DMS153 (cell line): Measurements from ENCODE around the gene MMP12.

ENCODE experiments used
- DNase-seq: peaks from one replicate; lab custom pipeline; 2025; lab: John Stamatoyannopoulos, UW

The MMP12 gene

DNA sequence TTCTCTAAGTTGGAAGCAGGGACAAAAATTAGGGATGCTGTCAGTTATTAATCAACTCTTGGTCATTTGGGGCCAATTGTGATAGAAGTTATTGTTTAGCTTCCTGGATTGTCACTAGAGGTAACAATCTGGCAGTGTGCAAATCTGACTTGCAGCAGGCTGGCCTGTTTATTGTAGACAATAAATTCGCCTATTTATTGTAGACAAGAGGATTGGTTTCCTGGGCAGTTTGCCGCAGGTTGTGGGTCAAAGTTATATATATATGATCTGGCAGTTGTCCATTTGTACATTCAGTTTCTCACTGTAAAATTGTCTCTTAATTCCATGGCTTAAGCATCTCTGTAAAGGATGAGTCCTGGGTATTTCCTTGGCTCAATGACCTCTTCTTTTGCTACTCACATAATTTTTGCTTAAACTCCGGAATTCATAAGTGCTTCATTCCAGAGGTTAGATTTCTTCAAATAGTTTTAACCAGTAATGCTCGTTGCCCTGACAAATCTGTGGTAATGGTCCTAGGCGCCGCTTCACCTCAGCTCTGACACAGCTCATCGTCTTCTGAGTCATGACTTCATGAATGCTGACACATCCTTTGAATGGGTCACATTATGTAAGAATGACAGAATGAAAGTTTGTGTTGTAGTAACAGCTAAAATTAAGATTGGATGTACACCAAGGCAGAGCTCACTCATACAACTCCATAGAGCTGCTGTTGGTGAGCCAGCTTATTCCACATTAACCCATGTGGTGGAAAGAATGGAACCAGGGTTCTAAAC, 23.6 kb downstream of the MMP12 start:
- no peak for DNase-seq

DNA sequence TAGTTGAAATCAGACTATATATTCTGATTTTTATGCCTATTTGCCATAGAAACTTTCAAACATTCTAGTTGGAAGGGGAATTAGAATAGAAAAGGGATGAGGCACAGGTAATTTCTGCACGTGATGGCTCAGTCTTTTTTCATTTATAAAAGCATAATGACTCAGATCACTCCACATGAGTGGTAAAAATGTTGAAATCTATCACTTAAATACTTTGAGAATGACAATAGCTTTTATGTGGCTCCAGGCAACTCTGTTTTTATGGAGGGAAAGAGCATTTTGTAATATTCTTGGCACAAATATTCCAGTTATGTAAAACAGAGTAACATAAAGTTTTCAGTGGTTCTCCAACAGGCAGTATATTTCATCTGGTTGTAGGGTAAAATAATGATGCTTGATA, 25.5 kb downstream of the MMP12 start:
- DNase-seq = no peak

DNA sequence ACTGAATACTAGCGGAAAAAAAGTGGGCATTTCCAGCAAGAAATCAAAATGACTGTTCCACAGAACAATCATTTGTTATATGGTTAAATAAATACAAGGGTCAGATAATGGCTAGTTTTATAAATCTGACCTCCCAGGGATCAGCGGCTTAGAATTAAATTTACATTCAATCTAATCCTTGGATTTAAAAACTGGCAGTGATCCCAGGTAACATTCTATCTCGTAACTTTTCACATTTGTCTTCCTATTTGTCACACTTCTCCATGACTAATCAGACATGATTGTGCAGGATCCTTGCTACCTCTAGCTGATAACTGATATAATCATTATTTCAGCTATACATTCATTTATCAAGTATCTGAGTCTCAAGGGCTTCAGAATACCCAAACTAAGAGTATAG, 28.5 kb downstream of the MMP12 start:
- no peak for DNase-seq

DNA sequence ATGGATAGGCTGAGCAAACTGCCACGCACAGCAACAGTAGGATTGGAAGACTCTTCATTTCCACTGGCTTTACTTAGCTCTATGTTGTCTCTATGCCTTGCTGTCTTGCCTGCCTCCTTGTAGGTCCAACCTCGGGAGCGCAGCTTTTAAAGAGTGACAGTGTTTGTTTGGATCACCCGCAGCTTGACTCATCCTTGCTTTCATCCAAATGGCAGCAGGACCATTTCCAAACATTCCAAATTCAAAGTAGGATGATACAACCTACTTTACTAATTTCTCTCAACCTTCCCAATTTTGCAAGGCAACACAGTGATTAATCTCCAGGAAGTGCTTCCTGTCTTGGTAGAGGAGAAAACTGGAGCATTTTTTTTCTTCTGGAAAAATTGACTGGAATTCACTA, 31.3 kb downstream of the MMP12 start, which contains the start of gene MMP3:
MMP3 (minus strand) TSS at position 121 of the 400 bp plus-strand sequence; CDS start at position 58, 63 bp downstream.
- DNase-seq = no peak

DNA sequence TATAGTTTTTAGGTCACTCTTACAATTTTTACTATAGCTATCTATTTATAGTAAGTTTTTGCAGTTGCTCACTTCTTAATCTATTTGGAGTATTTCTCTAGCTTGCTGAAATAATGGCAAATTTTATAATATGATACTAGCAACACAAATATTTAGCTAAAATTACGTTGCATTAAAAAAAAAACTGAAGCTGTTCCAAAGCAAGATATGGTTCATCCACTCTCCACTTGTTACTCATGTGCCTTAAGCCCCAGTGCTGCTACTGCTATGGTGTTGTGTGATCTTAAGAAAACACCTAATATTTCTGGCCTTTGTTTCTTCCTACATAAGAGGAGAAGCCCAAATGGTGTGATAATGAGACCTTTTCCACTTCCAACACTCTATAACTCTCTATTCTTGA, 31.9 kb downstream of the MMP12 start:
- no peak for DNase-seq

DNA sequence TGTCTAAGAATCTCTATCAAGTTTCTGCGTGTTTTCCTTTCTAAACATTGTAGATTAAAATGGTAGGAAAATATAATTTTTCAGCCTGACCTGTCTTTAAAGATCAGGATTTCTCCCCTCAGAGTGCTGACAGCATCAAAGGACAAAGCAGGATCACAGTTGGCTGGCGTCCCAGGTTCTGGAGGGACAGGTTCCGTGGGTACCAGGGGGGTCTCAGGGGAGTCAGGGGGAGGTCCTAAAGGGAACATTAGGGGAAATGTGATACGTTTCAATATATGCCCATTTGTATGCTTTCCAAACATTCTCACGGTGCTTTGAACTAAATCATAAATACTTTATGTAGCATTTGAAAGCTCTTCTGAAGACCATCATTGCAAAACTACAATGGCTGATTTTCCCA, 34.8 kb downstream of the MMP12 start:
- no peak for DNase-seq

DNA sequence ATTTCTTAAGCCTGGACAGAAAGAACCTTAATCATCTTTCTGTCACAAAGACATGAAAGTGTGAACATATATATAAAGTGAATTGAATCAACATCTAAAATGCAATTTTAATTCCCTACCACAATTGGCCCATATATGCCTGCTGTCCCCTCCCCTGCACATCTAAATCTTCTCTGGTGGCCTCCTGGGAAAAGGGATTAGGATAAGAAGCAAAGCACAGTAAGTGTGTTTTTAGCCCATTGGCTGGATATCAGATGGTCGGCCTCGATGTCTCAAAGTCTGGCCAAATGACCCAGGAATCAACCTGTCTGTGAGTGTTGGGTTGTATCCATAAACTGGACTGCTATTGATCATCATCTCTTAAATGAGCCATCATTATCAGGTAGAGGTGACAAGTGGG, 37.1 kb downstream of the MMP12 start:
- no peak for DNase-seq

DNA sequence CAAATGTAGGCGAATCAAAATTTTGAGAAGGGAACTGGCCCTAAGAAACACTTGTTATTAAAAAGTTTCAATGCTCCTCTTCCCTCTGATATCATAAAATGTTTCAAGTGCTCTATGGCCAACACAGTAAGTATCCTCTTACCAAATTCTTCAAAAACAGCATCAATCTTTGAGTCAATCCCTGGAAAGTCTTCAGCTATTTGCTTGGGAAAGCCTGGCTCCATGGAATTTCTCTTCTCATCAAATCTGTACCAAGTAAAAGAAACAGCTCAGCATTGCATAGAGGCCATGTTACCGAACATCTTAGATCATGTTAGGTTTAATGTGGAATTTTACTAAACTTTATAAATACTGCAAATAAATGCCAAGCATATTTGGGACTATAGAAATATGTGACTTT, 37.6 kb downstream of the MMP12 start:
- no peak for DNase-seq

DNA sequence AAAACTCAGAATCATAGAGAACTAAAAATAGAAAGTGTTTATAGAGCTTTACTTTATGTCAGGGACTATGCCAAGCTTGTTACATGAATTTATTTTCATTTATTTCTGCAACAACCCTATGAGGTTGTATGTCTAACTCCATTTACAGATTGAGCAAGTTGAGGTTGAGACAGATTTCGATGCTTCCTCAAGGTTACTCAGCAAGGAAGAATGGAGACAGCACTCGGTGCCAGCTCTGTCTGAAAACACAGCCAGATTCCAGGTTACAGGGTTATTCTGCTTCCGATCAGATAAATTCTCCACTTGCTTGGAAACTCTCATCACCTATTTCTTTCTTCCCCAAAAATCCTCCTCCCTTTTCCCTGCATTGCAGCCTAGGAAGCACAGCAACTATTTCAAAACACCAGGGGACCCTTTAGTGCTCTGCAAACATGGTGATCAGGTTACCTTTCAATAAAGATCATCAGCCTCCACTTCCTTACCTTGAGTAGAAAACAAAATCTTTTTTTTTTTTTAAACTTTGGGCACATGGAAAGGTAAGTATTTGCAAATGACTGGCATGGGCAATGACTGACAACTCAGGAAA, 38.4 kb downstream of the MMP12 start:
- peak; percentile 41 for DNase-seq

DNA sequence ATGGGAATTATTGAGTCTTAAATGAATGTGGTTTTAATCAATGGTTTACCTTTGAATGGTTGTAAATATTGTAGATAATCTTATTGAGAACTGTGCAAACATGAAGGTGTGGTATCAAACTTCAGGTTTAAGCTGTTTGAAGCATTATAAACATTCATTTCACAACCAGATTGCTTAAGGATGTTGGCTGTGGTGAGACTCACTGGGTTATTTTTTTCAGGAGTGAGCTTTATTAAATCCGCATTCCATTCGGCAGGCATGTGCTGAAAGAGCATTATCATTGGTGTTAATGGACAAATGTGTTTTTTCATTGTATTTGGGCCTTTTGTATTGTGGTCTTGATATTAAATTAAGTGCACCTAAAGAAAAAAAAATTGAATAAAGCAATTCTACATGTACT, 41.1 kb downstream of the MMP12 start:
- DNase-seq = no peak

DNA sequence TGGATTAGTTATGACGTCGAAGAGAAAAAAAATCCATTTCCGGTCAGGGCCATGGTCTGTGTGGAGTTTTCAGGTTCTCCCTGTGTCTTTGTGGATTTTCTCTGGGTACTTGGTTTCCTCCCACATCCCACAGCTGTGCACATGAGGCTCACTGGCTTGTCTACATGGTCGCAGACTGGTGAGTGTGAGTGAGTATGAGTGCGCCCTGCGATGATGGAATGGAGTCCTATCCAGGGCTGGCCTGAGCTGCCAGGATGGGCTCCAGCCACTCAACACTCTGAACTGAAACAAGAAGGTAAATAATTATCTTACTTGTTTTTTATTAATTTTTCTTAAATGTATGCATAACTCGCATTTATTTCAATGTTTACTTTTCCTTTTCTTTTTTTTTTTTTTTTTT, 42.2 kb downstream of the MMP12 start:
- no peak for DNase-seq

DNA sequence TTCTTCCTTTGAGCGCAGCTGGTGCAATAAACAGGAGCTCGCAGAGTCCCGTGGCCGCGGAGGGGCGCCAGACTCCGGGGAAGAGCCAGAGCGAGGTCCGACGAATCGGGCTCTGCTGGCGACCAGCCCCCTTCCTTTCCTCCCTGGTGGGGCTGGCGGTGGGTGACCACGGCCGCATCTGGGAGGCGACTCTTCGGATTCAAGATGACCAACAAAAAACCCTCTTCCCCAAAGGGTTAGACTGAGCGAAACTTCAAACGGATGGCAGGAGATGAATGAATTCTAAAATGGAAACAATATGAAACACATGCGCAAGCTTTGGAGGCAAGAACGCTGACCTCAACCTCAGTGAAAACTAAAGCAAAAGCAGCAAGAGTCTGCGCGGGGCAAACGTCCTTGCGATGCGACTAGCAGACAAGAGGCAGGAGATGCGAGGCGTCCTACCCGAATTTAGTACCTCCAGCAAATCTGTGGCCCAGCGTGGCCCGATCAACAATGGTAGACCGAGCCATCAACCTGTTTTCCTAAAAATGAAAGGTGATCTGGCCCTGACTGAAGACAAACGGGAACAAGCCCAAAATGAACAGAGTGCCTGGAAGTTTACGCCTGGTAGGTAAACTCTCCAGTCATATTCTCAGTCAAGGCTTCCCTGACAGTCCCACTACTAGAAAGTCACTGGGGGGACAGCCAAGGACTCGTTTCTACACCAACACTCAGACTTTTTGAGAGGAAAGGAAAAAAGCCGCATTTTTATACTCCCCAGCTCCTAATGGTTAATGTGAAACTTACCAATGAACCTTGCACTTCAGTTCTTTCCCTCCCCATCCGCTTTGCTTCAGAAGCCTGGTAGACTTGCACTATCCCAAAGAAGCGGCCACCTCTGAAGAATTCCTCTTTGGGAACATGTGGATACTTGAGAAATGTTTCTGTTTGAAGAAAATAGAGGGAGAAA, 43.0 kb downstream of the MMP12 start:
- DNase-seq = no peak

DNA sequence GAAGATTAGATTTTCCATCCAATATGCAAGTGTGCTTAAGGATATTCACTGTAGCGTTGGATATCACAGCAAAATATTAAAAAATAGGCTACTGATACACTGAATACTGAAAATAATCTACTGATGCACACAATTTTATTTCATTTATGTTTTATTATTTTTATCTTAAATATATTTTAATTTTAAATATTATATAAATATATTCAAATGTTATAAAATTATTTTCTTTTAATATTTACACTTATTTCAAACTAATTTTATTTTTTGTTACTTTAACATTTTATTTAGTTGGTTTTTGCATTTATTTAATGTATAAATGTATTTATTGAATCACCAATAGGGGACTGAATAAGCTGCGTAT, 43.7 kb downstream of the MMP12 start:
- DNase-seq = no peak

DNA sequence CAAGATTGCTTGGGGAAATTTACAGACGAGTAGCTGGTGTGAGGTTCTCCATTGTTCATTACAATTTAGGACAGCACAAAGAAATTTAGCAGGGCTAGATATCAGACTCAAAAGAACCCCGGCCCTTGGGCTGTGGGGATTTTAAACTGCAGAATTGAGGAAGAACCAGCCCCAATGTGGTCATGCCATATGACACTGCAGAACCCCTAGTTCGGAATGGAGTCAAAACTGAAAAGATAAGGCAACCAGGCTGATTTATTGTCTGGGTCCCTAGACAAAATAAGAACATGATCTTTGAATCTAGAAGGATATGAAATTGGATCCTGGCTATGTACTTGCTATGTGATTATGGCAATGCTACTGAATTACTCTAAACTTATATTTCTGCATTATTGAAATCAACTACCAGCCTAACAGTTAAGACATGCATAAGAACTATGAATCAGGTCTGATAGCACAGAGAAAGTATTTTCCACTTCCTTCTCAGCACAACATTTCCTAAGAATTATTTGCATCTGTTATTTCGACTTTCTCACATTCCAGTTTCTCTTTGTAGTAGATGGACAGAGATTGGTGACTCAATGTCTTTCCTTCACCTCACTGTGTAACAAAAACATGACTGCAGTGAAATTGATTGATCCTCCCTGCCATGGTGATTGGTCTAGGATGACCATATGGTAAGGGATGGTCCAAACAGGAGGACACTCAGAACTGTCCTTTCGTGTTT, 44.6 kb downstream of the MMP12 start:
- DNase-seq = no peak

DNA sequence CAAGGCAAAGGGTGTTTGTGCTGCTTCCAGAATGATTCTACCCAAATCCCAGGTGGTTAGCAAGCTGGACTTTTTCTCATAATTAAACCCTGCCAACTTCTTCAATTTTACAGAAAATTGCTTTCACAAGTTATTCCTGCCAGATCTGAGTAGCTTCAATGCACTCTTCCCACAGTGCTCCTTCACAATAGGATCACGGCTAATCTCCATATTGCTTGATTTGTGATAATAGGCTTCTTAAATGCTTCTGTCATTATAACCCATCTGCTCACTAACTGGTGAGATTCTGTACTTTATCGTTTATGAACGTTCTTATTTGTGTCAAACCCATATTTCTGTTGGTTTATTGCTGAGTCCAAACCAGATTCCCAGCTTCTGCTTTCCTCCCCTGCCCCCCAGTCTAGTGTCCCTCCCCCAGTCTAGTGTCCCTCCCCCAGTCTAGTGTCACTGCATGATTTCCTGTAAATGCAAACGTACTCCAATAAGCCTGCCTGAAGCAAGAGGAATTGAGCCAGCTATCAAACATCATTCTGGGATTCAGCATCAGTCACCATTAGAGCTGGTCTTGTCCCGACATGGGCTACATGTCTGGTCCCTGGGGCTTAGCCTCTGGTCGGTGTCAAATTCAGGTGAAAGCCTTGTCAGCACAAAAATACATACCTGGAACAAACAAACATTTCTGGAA, 45.3 kb downstream of the MMP12 start:
- no peak for DNase-seq

DNA sequence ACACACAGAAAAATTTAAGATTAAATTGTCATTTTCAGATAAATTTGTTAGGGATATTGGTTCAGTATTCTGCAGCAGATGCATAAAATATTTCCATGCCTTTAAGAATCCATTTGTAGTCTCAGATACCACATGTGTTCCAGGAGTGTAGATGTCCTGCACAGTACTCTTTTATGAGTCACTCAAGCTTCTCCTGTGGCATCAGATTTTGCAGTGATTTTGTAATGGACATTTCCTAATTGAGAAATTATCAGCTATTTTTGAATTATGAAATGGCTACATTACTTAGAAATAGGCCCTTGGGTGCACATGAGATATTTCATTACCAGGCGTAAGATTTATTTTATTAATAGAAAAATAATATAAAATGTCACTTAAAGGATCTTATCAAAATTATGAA, 50.2 kb downstream of the MMP12 start:
- DNase-seq = no peak

DNA sequence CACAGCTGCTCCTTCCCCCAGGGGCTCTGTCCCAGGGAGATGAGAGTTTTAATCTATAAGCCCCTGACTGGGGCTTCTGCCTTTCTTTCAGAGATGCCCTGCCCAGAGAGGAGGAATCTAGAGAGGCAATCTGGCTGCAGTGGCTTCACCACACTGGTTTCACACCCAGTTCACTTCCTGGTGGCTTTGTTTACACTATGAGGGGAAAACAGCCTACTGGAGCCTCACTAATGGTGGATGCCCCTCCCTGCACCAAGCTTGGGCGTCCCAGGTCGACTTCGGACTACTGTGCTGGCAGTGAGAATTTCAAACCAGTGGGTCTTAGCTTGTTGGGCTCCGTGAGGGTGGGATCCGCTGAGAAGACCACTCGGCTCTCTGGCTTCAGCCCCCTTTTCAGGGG, 55.3 kb downstream of the MMP12 start:
- DNase-seq = no peak

DNA sequence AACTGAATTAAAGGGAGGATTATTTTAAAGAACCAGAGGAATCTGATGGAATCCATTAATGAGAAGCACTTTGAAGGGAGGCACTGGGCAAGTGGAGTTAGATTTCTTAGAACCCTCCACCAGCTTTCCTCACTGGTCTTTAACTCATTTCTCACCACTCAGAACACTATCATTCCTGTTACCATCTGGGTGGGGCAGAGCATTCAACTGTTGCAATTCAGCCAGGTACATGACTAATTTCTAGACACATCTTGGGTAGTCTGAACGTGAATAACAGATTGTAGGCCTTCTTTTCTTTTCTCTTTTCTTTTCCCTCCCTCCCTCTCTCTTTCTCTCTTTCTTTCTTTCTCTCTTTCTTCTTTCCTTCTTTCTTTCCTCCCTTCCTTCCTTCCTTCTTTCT, 61.3 kb downstream of the MMP12 start:
- no peak for DNase-seq
